SK-N-SH (cell line): ENCODE data around the gene RGS10.

ENCODE experiments used
- EP300 ChIP-seq, 2 experiments: IDR thresholded peaks; 2 replicates each; pipeline versions ENCODE4 v1.4.0 to v1.6.1; 2012; ENCODE audit warnings: borderline replicate concordance in 1 of 2, low read depth in 1 of 2, low read length in 1 of 2
- FOXJ3 ChIP-seq: sonication (generic); formaldehyde crosslinking; IDR thresholded peaks from 2 replicates; pipeline ENCODE4 v1.5.1; 2020; ENCODE audit warnings: mild to moderate bottlenecking, missing genetic modification reagents
- FOXM1 ChIP-seq: IDR thresholded peaks from 2 replicates; pipeline ENCODE4 v1.4.0; 2012; ENCODE audit warnings: low read depth, mild to moderate bottlenecking
- TAF1 ChIP-seq: IDR thresholded peaks from 2 replicates; pipeline ENCODE4 v1.6.1; 2012; ENCODE audit warnings: low read depth, mild to moderate bottlenecking, low read length, moderate library complexity, borderline replicate concordance
- YY1 ChIP-seq: IDR thresholded peaks from 2 replicates; pipeline ENCODE4 v1.4.0; 2012; ENCODE audit warnings: low read depth, mild to moderate bottlenecking
- TF ChIP-seq, protein P1 (sequence below): IDR thresholded peaks from 2 replicates; pipeline ENCODE4 v1.4.0; 2012; ENCODE audit warnings: low read depth, borderline replicate concordance
- TF ChIP-seq, protein P2 (sequence below): fragments of 200-600 bp; sonication (generic); IDR thresholded peaks from 2 replicates; pipeline ENCODE4 v1.6.1; 2017; ENCODE audit warnings: antibody characterized with exemption, mild to moderate bottlenecking, moderate library complexity
- TF ChIP-seq, protein P3 (sequence below): IDR thresholded peaks from 2 replicates; pipeline ENCODE4 v1.4.0; 2012; ENCODE audit warnings: low read depth
- TF ChIP-seq, protein P4 (sequence below): IDR thresholded peaks from 2 replicates; pipeline ENCODE4 v1.6.1; 2012; ENCODE audit warnings: mild to moderate bottlenecking, low read depth, low read length, moderate library complexity

DNA sequence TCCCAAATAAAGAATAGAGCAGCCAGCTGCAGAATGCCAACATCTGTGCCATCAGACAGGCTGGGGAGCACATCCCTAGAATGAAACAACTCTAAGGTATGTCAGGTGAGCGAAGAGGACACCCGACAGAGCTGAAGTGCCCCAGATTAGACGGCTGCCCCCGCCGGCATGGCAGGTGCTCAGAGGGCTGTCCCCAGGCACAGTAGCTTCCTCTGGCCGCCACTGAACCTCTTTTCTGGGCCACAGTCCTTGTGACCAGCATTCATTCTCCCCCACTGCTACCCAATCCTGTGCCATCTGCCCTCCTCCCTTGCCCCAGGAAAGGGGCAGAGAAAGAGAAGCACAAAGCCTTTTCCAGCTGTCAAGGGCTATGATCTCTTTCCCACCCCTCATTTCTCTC, 41.7 kb downstream of the RGS10 start:
- TF ChIP-seq, protein P1, sequence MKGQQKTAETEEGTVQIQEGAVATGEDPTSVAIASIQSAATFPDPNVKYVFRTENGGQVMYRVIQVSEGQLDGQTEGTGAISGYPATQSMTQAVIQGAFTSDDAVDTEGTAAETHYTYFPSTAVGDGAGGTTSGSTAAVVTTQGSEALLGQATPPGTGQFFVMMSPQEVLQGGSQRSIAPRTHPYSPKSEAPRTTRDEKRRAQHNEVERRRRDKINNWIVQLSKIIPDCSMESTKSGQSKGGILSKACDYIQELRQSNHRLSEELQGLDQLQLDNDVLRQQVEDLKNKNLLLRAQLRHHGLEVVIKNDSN, result no peak
- TF ChIP-seq FOXJ3 (CRISPR knock-in tag) (no peak), YY1 (no peak), EP300 (IDR thresholded peaks at IDR 0.05; ENCODE audit: borderline replicate concordance in 1 of 2, low read depth in 1 of 2, low read length in 1 of 2) (no peak), FOXM1 (no peak), TAF1 (no peak)
- TF ChIP-seq, protein P2, sequence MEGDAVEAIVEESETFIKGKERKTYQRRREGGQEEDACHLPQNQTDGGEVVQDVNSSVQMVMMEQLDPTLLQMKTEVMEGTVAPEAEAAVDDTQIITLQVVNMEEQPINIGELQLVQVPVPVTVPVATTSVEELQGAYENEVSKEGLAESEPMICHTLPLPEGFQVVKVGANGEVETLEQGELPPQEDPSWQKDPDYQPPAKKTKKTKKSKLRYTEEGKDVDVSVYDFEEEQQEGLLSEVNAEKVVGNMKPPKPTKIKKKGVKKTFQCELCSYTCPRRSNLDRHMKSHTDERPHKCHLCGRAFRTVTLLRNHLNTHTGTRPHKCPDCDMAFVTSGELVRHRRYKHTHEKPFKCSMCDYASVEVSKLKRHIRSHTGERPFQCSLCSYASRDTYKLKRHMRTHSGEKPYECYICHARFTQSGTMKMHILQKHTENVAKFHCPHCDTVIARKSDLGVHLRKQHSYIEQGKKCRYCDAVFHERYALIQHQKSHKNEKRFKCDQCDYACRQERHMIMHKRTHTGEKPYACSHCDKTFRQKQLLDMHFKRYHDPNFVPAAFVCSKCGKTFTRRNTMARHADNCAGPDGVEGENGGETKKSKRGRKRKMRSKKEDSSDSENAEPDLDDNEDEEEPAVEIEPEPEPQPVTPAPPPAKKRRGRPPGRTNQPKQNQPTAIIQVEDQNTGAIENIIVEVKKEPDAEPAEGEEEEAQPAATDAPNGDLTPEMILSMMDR, result no peak
- TF ChIP-seq, protein P3, sequence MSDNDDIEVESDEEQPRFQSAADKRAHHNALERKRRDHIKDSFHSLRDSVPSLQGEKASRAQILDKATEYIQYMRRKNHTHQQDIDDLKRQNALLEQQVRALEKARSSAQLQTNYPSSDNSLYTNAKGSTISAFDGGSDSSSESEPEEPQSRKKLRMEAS, result no peak
- TF ChIP-seq, protein P4, sequence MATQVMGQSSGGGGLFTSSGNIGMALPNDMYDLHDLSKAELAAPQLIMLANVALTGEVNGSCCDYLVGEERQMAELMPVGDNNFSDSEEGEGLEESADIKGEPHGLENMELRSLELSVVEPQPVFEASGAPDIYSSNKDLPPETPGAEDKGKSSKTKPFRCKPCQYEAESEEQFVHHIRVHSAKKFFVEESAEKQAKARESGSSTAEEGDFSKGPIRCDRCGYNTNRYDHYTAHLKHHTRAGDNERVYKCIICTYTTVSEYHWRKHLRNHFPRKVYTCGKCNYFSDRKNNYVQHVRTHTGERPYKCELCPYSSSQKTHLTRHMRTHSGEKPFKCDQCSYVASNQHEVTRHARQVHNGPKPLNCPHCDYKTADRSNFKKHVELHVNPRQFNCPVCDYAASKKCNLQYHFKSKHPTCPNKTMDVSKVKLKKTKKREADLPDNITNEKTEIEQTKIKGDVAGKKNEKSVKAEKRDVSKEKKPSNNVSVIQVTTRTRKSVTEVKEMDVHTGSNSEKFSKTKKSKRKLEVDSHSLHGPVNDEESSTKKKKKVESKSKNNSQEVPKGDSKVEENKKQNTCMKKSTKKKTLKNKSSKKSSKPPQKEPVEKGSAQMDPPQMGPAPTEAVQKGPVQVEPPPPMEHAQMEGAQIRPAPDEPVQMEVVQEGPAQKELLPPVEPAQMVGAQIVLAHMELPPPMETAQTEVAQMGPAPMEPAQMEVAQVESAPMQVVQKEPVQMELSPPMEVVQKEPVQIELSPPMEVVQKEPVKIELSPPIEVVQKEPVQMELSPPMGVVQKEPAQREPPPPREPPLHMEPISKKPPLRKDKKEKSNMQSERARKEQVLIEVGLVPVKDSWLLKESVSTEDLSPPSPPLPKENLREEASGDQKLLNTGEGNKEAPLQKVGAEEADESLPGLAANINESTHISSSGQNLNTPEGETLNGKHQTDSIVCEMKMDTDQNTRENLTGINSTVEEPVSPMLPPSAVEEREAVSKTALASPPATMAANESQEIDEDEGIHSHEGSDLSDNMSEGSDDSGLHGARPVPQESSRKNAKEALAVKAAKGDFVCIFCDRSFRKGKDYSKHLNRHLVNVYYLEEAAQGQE, result no peak
